H9 (cell line): ENCODE measurements around the gene KCNK10. TPM values are rescaled to one million over a fixed set of nuclear protein-coding genes. Genes with fewer than 3 reads are reported as not detected.

ENCODE experiments used
- DNase-seq: peaks from one replicate; pipeline ENCODE4 v3.0.0-alpha.2; 2017
- H2AFZ ChIP-seq: one replicate; pipeline ENCODE4 v1.6.1; 2013; ENCODE audit warnings: mild to moderate bottlenecking, low read length, control low read depth, moderate library complexity
- H2AK5ac ChIP-seq: 2 replicates; pipeline ENCODE4 v1.6.1; 2013; ENCODE audit warnings: low read length, control low read depth, mixed read lengths; ENCODE audit not compliant: insufficient read length
- H2BK120ac ChIP-seq: one replicate; pipeline ENCODE4 v1.6.1; 2013; ENCODE audit warnings: low read depth, mild to moderate bottlenecking, low read length, control low read depth, inconsistent platforms; ENCODE audit not compliant: poor library complexity, severe bottlenecking
- H2BK12ac ChIP-seq: 2 replicates; pipeline ENCODE4 v1.6.1; 2013; ENCODE audit warnings: low read length, control low read depth, mixed read lengths, low read depth; ENCODE audit not compliant: insufficient read length
- H2BK15ac ChIP-seq: 2 replicates; pipeline ENCODE4 v1.6.1; 2013; ENCODE audit warnings: low read depth, low read length, control low read depth
- H2BK20ac ChIP-seq: one replicate; pipeline ENCODE4 v1.6.1; 2013; ENCODE audit warnings: low read depth, mild to moderate bottlenecking, low read length, control low read depth, inconsistent platforms; ENCODE audit not compliant: poor library complexity, severe bottlenecking
- H2BK5ac ChIP-seq: 2 replicates; pipeline ENCODE4 v1.6.1; 2013; ENCODE audit warnings: low read length, control low read depth, mixed read lengths; ENCODE audit not compliant: insufficient read length
- H3K14ac ChIP-seq: 2 replicates; pipeline ENCODE4 v1.6.1; 2013; ENCODE audit warnings: low read length, control low read depth; ENCODE audit not compliant: insufficient read depth
- H3K18ac ChIP-seq: 2 replicates; pipeline ENCODE4 v1.6.1; 2013; ENCODE audit warnings: low read depth, mild to moderate bottlenecking, mixed read lengths, low read length, control low read depth; ENCODE audit not compliant: insufficient read length
- H3K23ac ChIP-seq: 2 replicates; pipeline ENCODE4 v1.6.1; 2013; ENCODE audit warnings: low read length, control low read depth, mixed read lengths, low read depth; ENCODE audit not compliant: insufficient read length
- H3K23me2 ChIP-seq: 2 replicates; pipeline ENCODE4 v1.6.1; 2013; ENCODE audit warnings: low read depth, mild to moderate bottlenecking, mixed read lengths, low read length, control low read depth; ENCODE audit not compliant: insufficient read length, poor library complexity, severe bottlenecking
- H3K27ac ChIP-seq: 2 replicates; pipeline ENCODE4 v1.5.1; 2013; ENCODE audit warnings: low read length, control low read depth, mixed read lengths, low read depth; ENCODE audit not compliant: insufficient read length
- H3K27me3 ChIP-seq: 2 replicates; pipeline ENCODE4 v1.6.1; 2013; ENCODE audit warnings: low read length, control low read depth, inconsistent platforms; ENCODE audit not compliant: insufficient read depth
- H3K4ac ChIP-seq: 2 replicates; pipeline ENCODE4 v1.6.1; 2013; ENCODE audit warnings: low read depth, mild to moderate bottlenecking, control low read depth, inconsistent platforms, low read length, moderate library complexity
- H3K4me1 ChIP-seq: 2 replicates; pipeline ENCODE4 v1.6.1; 2013; ENCODE audit warnings: low read length, control low read depth, inconsistent platforms; ENCODE audit not compliant: insufficient read depth
- H3K4me2 ChIP-seq: 2 replicates; pipeline ENCODE4 v1.6.1; 2013; ENCODE audit warnings: low read length, control low read depth, mixed read lengths; ENCODE audit not compliant: insufficient read length, insufficient read depth
- H3K56ac ChIP-seq: 2 replicates; pipeline ENCODE4 v1.6.1; 2013; ENCODE audit warnings: low read depth, mild to moderate bottlenecking, mixed read lengths, low read length, control low read depth; ENCODE audit not compliant: insufficient read length
- H3K79me1 ChIP-seq: 2 replicates; pipeline ENCODE4 v1.6.1; 2013; ENCODE audit warnings: low read depth, mild to moderate bottlenecking, moderate library complexity, low read length, control low read depth, inconsistent platforms; ENCODE audit not compliant: insufficient read depth, poor library complexity, severe bottlenecking
- H3K79me2 ChIP-seq: 2 replicates; pipeline ENCODE4 v1.6.1; 2013; ENCODE audit warnings: low read length, control low read depth, inconsistent platforms; ENCODE audit not compliant: insufficient read depth
- H3K9ac ChIP-seq: 2 replicates; pipeline ENCODE4 v1.6.1; 2013; ENCODE audit warnings: low read length, control low read depth, mixed read lengths; ENCODE audit not compliant: insufficient read length; ENCODE audit errors: extremely low read depth
- H3K9me3 ChIP-seq: one replicate; pipeline ENCODE4 v1.6.1; 2013; ENCODE audit warnings: low read depth, low read length, inconsistent platforms; ENCODE audit not compliant: control insufficient read depth
- H3T11ph ChIP-seq: one replicate; pipeline ENCODE4 v1.6.1; 2013; ENCODE audit warnings: mild to moderate bottlenecking, low read length, control low read depth, inconsistent platforms
- H4K20me1 ChIP-seq: one replicate; pipeline ENCODE4 v1.6.1; 2013; ENCODE audit not compliant: control insufficient read depth, insufficient read length, insufficient read depth
- H4K5ac ChIP-seq: 2 replicates; pipeline ENCODE4 v1.6.1; 2013; ENCODE audit warnings: low read depth, mild to moderate bottlenecking, mixed read lengths, low read length, control low read depth; ENCODE audit not compliant: insufficient read length
- H4K8ac ChIP-seq: replicated peaks from 2 replicates; pipeline ENCODE4 v1.6.1; 2013; ENCODE audit warnings: low read length, control low read depth, mixed read lengths, low read depth; ENCODE audit not compliant: insufficient read length
- H4K91ac ChIP-seq: 2 replicates; pipeline ENCODE4 v1.6.1; 2013; ENCODE audit warnings: low read depth, mild to moderate bottlenecking, moderate library complexity, mixed read lengths, low read length, control low read depth; ENCODE audit not compliant: insufficient read length
- H3K27ac Mint-ChIP-seq, 3 experiments: 2 replicates in 2 of 3; 3 replicates in 1 of 3; pipeline ENCODE4 v1.8.0; 2020 to 2021; ENCODE audit warnings: mixed read lengths in 3 of 3, mild to moderate bottlenecking in 1 of 3, moderate library complexity in 1 of 3
- H3K27me3 Mint-ChIP-seq: 2 replicates; pipeline ENCODE4 v1.8.0; 2021; ENCODE audit warnings: low read depth, mild to moderate bottlenecking, moderate library complexity, mixed read lengths
- H3K36me3 Mint-ChIP-seq, 3 experiments: 2 replicates in 2 of 3; 3 replicates in 1 of 3; pipeline ENCODE4 v1.8.0; 2020 to 2021; ENCODE audit warnings: low read depth in 3 of 3, mixed read lengths in 3 of 3; ENCODE audit not compliant: insufficient read depth in 1 of 3
- H3K4me1 Mint-ChIP-seq, 2 experiments: 2 replicates each; pipeline ENCODE4 v1.8.0; 2020; ENCODE audit warnings: mixed read lengths in 2 of 2
- H3K4me3 Mint-ChIP-seq, 2 experiments: 2 replicates in 1 of 2; 3 replicates in 1 of 2; pipeline ENCODE4 v1.8.0; 2020 to 2021; ENCODE audit warnings: mild to moderate bottlenecking in 2 of 2, mixed read lengths in 2 of 2, moderate library complexity in 1 of 2
- H3K9me3 Mint-ChIP-seq, 2 experiments: 2 replicates in 1 of 2; 3 replicates in 1 of 2; pipeline ENCODE4 v1.8.0; 2020; ENCODE audit warnings: mild to moderate bottlenecking in 2 of 2, mixed read lengths in 2 of 2, moderate library complexity in 1 of 2
- CTCF ChIP-seq: fragments of 200-600 bp; sonication (generic); conservative IDR thresholded peaks from 3 replicates; pipeline ENCODE4 v1.8.0; 2021; ENCODE audit warnings: antibody characterized with exemption, mild to moderate bottlenecking
- WGBS: extraction: QIAGEN DNeasy Blood & Tissue Kit; methylation state at CpG from one replicate; pipeline ENCODE4 v1.1.7; 2013; ENCODE audit warnings: missing lambda C conversion rate, low lambda C conversion rate, mixed read lengths; ENCODE audit not compliant: insufficient read length; ENCODE audit errors: extremely low coverage; 5-methylcytosine and 5-hydroxymethylcytosine counted together
- total RNA-seq: library from RNA; stranded (reverse); gene quantifications from 2 replicates; pipeline ENCODE4 v1.2.1, GENCODE V29; 2021

The KCNK10 gene
- total RNA-seq, 1 experiment from 2014 or later, result 0.33 TPM

- Histone ChIP-seq H3K18ac (no peak overlapping the region), H3K4ac (no peak overlapping the region), H4K20me1 (no peaks in the 10 kb centered on the region), H4K91ac (no peak overlapping the region), H3K27ac (no peak overlapping the region), H2AK5ac (no peak overlapping the region), H2BK12ac (no peak overlapping the region), H3K9ac (no peak overlapping the region), H2BK15ac (no peak overlapping the region), H3K23me2 (no peaks in the 10 kb centered on the region), H2BK20ac (no peak overlapping the region), H4K8ac (no peak overlapping the region), H2AFZ (no peak overlapping the region), H3K4me2 (no peak overlapping the region), H3K9me3 (no peaks in the 10 kb centered on the region), H3K23ac (no peak overlapping the region), H3K79me2 (no peaks in the 10 kb centered on the region), H3K56ac (no peak overlapping the region), H3T11ph (no peak overlapping the region), H3K27me3 (no peaks in the 10 kb centered on the region), H3K79me1 (no peaks in the 10 kb centered on the region), H2BK120ac (no peak overlapping the region), H4K5ac (no peak overlapping the region), H3K14ac (no peak overlapping the region), H3K4me1 (no peaks in the 10 kb centered on the region), H2BK5ac (no peak overlapping the region)
- no peak for TF ChIP-seq CTCF
- Mint-ChIP-seq H3K27me3 (no peaks in the 10 kb centered on the region; the same call in none of the 2 replicates), H3K4me1 (peaks cover 0 to 8% of the 10 kb centered on the region in 2 experiments; a peak in 2 of 4 replicates), H3K36me3 (no peaks in the 10 kb centered on the region), H3K4me3 (no peak overlapping the region), H3K9me3 (no peaks in the 10 kb centered on the region), H3K27ac (no peak overlapping the region)
- no peak for DNase-seq
- no CpG with 5 or more reads among the region's 4 CpGs for WGBS
Observed at GRCh38 chr14:88248606-88249005, 74.5 kb downstream of the KCNK10 start.
